Stimulated activated CD4-positive, alpha-beta T cell treated with anti-CD3 and anti-CD28 coated beads, Interleukin-1b, Interleukin-23, amount 100 ng/mL, for 1 hour (primary cell): ENCODE measurements around the gene ZNF558.

Experiments used
- DNase-seq, 2 donors: peaks; one replicate each; pipeline ENCODE4 v3.0.0-alpha.2; 2020; ENCODE audit warnings: low read depth in 2 of 2

ZNF558 gene

DNA sequence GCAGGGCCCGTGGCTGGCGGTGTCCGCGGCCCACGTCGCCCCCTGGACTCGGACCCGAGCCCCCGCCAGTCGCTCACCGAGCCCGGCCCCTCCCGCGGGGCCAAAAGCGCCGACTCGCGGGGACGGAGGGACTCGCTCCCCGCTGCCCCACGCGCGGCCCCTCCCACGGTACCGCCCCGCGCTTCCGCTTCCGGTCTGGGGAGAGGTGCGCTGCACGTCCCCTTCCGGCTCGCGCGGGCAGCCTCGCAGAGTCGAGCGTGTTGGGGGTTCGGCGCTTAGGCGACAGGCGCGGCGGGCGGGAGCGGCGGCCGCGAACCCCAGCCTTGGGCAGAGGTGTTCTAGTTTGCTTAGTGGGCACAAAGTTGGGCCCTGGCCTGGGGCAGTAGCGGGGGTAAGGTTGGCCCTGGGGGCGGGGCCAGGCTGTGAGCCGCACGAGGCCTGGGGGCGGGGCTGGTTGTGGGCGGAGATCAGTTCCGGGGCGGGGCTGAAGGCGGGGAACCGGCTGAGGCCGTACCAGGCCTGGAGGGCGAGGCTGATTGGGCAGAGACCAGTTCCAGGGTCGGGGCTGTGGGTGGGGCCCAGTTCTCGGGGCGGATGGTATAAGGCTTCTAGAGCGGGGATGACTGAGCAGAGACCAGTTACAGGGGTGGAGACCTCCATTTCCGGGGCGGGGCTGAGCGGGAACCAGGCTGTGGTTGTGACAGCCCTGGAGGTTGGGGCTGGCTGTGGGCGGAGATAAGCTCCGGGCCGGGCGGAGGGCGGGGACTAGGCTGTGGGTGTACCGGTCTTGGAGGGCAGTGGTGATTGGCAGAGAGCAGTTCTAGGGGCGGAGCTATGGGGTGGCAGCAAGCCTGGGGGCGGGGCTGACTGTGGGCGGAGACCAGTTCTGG, at the start of gene ZNF558, which contains the start of gene MBD3L1:
ZNF558 (minus strand) TSS at position 173 of the 890 bp plus-strand sequence. CDS start 9,645 bp downstream, outside the sequence.
MBD3L1 (plus strand) TSS at position 246 of the 890 bp plus-strand sequence. CDS start 10,302 bp downstream, outside the sequence.
- peak; percentile 98 to 99 for DNase-seq

DNA sequence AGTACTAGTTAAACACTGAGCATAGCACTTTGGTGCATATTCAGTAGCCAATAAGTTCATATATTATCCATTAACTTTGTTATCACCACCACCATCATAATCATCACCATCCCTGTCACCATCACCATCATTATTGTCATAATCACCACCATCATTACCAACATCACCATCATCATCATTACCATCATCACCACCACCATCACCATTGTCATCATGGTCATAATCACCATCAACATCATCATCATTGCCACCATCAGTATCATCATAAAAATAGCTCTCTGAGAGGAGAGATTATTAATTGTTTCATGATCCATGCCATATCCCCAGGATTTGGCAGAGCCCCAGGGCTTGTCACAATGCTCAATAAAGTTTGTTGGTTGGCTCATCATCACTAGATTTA, 49.4 kb upstream of the ZNF558 start:
- DNase-seq: no peak

DNA sequence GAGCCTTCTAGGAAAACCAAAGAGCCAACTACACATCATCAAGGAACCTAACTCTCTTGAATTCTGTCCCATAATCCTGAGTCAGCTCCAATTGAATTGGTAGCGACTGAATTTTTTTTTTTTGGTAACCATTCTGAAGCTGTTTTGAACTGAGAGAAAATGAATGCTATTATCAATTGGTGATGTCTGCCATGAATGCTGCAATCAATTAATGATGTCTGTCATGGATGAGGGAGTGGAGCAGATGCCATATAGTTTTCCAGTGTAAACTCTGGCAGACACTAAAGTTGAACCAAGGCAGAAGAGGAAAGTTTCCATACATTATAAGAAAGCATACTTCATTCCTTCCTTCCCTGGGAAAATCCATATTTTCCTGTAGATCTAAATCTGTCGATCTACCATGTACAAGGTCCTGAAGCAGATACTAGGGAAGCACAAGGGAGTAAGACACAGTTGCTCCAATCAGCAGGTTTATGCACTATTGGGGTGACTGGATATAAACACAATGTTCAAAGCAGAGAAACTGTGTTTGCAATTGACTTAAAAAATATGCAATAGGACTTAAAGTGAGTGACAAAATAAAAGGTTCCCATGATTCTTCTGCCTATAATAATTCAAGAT, 48.9 kb upstream of the ZNF558 start:
- DNase-seq: no peak

DNA sequence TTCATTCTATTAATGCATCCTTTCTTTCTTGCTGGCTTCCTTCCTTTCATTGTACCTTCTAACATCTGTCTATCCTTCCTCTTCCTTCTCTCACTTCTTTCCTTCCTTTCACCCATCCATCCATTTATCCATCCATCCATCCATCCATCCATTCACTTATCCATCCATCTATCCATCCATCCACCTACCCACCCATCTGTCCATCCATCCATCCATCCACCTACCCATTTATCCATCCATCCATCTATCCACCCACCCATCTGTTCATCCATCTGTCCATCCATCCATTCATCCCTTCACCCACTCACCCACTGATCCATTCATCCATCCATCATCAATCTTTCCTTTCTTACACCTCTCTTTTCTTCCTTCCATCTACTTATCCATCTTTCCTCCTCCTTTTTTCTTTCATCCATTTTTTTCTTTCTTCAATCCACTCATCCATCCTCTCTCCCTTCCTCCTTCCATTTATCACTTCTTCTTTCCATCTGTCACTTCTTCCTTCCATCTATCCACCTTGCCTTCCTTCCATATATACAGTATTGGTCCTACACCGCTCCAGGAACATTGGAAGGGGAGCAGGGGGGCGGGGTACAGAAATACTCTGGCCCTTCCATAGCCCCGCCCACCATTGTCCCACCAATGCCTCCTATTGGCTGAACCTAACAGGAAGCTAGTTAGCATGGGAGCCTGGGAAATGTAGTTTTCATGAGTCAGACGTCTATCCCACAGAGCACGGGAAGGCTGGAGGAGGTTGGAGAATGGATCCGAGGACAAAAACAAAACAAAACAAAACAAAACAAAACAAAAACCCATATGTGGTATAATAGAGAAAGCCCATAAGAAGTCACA, 46.0 kb upstream of the ZNF558 start:
- no peak for DNase-seq

DNA sequence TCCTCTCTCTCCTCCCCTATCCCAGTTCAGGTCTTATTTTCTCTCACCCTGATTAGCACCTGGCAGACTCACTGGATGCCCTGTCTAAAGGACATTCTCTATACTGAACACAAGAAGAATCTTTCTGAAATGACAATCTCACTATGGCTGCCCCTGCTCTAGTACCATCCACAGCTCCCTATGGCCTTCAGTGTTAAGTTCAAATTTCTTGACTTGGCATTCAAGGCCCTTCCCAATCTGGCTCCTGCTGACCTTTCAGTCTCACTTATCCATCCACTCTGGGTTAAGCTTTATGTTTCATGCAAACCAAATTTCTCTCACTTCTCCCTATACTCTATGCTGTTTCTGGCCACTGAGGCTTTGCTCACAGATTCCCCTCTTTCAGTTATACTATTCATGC, 34.2 kb upstream of the ZNF558 start:
- no peak for DNase-seq

DNA sequence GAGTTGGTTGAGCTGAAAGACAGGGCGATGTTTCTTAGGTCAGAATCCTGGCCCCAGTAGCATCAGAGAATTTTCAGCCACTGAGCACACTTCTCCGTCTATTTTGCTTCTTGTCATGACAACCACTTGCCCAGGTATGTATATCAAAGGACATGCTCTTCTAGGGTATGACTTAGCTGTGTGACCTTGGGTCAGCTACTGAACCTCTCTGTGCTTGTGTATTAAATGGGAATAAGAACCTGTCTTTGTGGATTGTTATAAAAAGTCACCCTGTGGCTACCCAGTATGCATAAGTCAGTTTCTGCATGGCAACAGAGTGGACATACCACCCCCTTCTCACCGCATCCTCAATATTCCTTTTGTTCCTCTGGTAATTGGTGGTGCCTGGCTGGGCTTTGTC, 26.2 kb upstream of the ZNF558 start:
- DNase-seq: no peak

DNA sequence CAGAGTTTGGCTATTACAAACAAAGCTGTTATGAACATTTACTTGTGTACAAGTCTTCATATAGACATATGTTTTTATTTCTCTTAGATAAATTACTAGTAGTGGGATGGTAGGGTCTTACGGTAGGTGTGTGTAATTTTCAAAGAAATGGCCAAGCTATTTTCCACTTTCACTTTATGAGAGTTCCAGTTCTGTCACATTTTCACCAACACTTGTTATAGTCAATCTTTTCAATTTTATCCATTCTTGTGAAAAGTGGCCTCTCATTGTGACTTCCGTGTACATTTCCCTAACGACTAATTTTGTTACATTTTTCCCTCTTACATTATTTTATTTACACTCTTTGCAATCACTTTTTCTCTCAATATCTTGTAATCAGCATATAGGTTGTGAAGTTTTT, 18.4 kb upstream of the ZNF558 start:
- DNase-seq: no peak

DNA sequence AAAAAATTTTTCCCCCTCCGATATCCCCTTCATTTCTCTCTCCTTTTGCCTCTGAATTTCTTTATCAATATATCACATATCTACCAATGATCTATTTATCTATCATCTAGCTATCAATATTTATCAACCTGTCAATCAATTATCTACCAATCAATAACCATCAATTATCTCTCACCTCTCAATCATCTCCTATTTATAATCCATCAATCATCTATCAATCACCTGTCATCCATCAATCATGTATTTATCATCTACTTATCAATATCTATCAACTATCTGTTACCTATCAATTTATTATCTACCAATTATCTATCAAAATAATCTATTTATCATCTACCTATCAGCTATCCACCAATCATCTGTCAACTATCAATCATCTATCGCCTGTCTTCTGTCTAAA, 17.1 kb upstream of the ZNF558 start:
- no peak for DNase-seq

DNA sequence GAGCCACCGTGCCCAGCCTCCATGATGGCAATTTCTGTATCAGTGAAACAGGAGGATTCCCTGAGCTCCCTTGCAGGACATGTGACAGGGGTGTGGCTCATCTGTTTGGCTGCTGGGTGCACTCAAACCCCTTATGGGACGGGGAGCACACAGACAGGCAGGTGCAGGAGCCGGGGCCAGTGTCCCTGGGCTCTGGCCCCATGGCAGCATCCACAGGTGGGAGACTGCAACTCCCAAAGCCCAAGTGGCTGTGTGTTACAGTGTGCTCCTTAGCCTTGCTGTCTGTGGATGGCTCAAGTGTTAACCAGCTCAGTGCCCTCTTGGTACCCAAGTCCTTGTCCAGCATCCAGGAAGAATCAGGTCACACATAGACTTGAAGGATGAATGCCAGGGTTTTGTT, 14.7 kb upstream of the ZNF558 start:
- no peak for DNase-seq

DNA sequence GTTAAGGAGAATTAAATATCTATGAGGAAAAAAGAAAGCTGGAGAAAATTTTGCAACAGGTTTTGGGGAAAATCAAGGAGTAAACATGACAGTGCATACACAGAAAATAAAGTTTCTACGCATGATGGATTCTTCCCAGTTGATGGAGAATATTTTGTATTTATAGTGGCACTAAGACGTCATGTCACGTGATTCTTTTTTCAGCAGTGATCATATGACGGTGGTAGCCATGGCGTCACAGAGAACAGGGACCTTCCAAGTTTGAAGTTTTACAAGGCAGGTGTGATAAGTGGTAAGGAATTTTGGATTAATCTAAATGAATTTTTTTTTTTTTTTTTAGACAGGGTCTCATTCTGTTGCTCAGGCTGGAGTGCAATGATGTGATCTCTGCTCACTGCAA, 8.6 kb upstream of the ZNF558 start:
- no peak for DNase-seq

DNA sequence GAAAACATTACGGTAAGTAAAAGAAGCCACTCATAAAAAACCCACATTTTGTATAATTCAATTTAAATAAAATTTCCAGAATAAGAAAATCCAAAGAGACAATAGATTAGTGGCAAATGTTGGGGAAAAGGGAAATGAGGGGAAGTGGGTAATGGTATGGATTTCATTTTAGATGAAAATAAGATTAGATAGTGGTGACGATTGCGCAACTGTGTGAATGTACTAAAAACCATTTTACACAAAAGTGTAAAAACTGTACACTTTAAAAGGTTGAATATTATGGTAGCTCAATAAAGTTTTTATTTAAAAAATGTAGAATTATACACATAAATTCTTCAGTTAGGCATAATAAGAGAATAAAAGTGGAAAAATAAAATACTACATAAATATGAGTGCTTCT, 3.8 kb upstream of the ZNF558 start:
- no peak for DNase-seq

DNA sequence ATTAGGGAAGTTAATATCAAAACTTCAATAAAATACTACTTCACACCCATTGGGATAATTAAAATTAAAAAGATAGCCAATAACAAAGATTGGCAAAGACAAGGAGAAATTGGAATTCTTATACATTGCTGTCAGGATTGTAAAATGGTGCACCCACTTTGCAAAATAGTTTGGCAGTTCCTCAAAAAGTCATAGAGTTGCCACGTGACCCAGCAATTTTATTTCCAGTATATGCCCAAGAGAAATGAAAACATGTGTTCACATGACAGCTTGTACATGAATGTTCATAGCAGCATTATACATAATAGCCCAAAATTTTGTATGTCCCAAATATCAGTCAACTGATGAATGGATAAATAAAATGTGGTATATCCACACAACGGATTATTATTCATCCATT, 3.3 kb upstream of the ZNF558 start:
- DNase-seq: no peak

DNA sequence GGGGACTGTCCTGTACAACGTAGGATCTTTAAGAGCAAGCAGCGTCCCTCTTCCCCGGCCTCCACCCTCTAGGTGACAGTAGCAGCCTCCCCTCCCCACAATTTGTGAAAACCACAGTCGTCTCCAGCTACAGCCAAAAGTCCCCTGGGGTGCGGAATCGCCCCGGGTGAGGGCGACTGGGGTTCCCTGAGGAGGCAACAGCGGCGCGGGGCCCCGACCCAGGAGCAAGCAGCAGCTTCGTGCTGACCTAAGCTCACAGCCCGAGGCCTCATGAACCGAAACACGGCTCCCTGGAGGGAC, 322 bp downstream of the ZNF558 start:
- no peak for DNase-seq

DNA sequence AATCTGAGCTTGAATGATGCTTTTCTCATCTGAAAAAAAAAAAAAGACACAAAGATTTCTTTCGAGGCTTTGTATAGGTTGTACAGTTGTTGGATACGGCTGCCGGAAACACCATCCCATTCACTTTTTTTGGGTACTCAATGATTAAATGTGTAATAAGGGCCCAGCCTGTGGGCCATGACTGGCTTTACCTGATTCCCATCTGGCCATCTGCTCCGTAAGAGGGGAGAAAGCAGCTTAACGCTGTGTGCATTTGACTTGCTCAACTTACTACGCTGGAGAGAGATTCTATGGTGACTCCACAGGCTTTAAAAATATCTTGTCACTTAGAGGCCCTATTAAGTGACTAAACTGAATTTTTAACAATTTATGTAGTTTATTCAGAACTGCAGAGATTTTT, 731 bp downstream of the ZNF558 start:
- DNase-seq: no peak

DNA sequence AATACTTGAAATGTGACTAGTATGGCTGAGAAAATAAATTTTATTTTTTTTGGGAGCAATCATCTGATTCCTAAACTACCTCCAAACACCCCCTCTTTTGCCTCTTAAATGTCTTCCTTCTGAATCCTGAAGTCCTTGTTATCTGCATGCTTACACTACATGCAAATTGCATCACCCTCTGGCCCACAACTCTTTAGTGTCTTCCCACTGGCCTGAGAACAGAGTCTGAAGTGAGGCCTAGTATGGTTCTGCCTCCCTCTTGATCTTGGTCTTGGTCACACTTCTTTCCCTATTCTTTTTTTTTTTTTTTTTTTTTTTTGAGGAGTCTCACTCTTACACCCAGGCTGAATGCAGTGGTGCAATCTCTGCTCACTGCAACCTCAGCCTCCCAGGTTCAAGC, 4.8 kb downstream of the ZNF558 start:
- no peak for DNase-seq

DNA sequence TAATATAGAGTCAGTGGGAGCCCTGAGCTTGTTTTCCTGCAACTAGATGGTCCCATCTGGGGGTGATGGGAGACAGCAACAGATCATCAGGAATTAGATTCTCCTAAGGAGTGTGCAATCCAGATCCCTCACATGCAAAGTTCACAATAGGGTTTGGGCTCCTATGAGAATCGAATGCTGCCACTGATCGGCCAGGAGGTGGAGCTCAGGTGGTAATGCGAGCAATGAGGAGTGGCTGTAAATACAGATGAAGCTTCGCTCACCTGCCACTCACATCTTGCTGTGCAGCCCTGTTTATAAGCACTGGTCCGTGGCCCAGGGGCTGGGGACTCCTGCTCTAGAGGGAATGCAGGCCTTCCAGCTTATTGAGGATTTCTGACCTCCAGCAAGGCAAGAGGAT, 5.7 kb downstream of the ZNF558 start:
- DNase-seq: no peak

DNA sequence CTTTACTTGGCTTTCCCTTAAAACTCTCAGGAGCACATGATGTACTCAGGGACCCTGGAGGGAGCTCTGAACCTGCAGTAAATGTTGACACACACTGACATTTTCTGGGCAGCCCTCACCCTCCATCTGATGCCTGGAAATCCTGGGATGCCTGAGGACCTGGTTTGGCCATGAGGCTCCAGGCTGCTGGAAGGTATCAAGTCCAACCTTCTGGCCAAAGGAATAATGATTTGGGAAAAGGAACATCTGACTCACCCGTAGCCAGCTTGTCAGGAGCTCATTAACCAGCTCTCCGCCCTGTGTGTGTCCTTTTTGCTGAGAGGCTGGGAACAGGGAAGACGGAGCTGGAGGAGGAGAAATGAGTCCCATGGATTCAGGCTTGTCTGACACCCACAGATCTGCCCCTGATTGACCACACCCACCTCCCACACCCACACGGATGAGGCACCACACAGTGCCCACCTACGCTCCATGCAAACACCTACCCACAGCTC, 10.3 kb downstream of the ZNF558 start:
- DNase-seq: no peak

DNA sequence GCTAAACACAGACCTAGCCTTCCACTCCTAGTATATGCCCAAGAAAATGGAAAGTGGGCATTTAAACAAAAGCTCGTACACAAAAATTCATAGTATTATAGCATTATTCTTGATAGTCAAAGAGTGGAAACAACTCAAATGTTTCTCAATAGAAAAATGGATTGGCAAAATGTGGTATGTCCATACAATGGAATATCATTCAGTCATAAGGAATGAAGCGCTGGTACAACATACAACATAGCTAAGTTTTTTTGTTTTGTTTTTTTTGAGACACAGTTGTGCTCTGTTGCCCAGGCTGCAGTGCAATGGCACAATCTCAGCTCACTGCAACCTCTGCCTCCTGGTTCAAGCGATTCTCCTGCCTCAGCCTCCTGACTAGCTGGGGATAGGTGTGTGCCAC, 11.9 kb downstream of the ZNF558 start:
- no peak for DNase-seq

DNA sequence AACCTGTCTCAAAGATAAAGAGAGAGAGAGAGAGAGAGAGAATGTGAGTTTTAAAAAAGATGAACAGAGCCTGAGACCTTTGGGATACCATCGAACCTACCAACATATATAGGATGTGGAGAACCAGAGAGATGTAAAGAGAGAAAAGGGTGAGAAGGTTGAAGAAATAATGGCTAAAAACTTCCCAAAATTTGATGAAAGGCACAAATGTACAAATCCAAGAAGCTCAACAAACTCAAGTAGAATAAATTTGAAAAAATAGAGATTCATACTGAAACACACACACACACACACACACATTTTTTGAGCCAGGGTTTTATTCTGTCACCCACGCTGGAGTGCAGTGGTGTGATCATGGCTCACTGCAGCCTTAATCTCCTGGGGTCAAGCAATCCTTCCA, 16.3 kb downstream of the ZNF558 start:
- no peak for DNase-seq

DNA sequence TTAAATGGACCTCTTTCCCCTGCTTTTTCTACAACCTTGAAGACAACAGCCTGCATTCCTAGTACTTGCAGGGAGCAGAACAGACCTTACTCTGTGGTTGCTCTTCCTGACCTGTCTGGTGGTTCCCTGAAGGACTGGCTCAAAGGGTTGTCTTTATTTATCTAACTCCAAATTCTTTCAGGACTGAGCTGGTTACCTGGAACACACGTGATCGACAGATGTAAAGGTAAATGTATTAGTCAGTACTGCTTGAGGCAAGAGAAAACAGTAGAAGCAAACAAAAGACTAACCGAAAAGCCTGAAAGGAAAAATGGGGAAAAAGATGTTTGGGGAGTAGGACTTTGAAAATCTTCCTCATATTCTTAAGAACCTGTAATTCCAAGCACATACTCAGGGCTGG, 17.9 kb downstream of the ZNF558 start:
- DNase-seq: no peak

DNA sequence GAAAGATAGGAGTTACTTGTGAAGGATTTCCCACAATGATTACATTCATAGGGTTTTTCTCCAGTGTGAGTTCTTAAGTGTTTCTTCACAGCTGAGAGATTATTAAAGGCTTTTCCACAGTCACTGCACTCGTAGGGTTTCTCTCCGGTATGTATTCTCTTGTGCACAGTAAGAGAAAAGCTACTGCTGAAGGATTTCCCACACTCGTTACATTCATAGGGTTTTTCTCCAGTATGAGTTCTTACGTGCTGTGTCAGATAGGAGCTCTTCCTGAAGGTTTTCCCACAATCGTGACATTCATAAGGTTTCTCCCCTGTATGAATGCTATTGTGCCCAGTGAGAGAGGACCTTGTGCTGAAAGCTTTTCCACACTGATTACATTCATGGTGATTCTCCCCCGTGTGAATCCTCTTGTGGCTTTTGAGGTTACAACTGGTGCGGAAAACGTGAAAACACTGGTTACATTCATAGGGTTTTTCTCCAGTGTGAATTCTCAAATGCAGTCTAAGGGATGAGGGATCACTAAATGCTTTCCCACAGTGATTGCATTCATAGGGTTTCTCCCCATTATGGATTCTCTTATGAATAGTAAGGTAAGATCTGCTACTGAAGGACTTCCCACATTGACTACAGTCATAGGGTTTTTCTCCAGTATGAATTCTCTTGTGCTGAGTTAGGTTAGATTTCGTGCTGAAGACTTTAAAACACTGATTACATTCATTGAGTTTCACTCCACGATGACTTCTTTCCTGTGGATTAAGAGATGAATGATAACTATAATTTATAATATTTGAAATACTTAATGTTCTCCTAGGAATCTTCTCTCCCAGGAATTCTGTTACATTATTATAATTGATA, 20.6 kb downstream of the ZNF558 start:
- no peak for DNase-seq
